HG02884 (cell line): ENCODE data around the gene DSCAML1.

Experiments
- ATAC-seq: cut with Tn5 transposase; IDR thresholded peaks from one replicate; pipeline ENCODE4 v1.9.1; 2021; ENCODE audit warnings: mild to moderate bottlenecking, moderate library complexity; ENCODE audit not compliant: unreplicated experiment

Gene DSCAML1

GRCh38 chr11:117795638-117796455 is 1.2 kb downstream of the DSCAML1 start:
- no peak for ATAC-seq

- no peak for ATAC-seq
These were observed 2.0 kb downstream of the DSCAML1 start for GRCh38 chr11:117794772-117795629.

- no peak for ATAC-seq
These were observed 2.9 kb downstream of the DSCAML1 start for GRCh38 chr11:117794135-117794534.

- no peak for ATAC-seq
These were observed 3.4 kb downstream of the DSCAML1 start for GRCh38 chr11:117793583-117793982.

- no peak for ATAC-seq
These were observed 4.0 kb downstream of the DSCAML1 start for GRCh38 chr11:117792992-117793391.

- ATAC-seq, result no peak
These were observed 4.8 kb downstream of the DSCAML1 start for GRCh38 chr11:117792241-117792640.

- no peak for ATAC-seq
These were observed 6.7 kb downstream of the DSCAML1 start for GRCh38 chr11:117790279-117790678.

- no peak for ATAC-seq
These were observed 7.8 kb downstream of the DSCAML1 start for GRCh38 chr11:117789241-117789640.

- ATAC-seq, result no peak
These were observed 10.7 kb downstream of the DSCAML1 start for GRCh38 chr11:117786135-117786870.

- ATAC-seq, result no peak
These were observed 14.9 kb downstream of the DSCAML1 start for GRCh38 chr11:117782101-117782500.

GRCh38 chr11:117781627-117782026 is 15.4 kb downstream of the DSCAML1 start:
- ATAC-seq, result no peak

- no peak for ATAC-seq
These were observed 16.6 kb downstream of the DSCAML1 start for GRCh38 chr11:117780456-117780855.

- no peak for ATAC-seq
These were observed 22.5 kb downstream of the DSCAML1 start for GRCh38 chr11:117774553-117774952.

GRCh38 chr11:117772360-117772759 is 24.7 kb downstream of the DSCAML1 start:
- no peak for ATAC-seq

- ATAC-seq, result no peak
These were observed 25.2 kb downstream of the DSCAML1 start for GRCh38 chr11:117771841-117772240.

GRCh38 chr11:117771197-117771596 is 25.8 kb downstream of the DSCAML1 start:
- ATAC-seq, result no peak

- ATAC-seq, result no peak
These were observed 27.0 kb downstream of the DSCAML1 start for GRCh38 chr11:117770061-117770460.

- no peak for ATAC-seq
These were observed 27.5 kb downstream of the DSCAML1 start for GRCh38 chr11:117769533-117769932.

- ATAC-seq, result no peak
These were observed 28.5 kb downstream of the DSCAML1 start for GRCh38 chr11:117768506-117768905.

- ATAC-seq, result no peak
These were observed 29.9 kb downstream of the DSCAML1 start for GRCh38 chr11:117767071-117767470.

GRCh38 chr11:117766576-117766975 is 30.4 kb downstream of the DSCAML1 start:
- no peak for ATAC-seq
